Panc1 (cell line): ENCODE data around the gene NFIB. TPM values are rescaled to one million over a fixed set of nuclear protein-coding genes. Genes with fewer than 3 reads are reported as not detected.

Source experiments
- ATAC-seq: fragments of 200-7000 bp; cut with Tn5 transposase; 2 replicates; pipeline ENCODE4 v1.9.1; 2020; ENCODE audit warnings: mild to moderate bottlenecking, moderate library complexity
- BruUV-seq: library from RNA; stranded (reverse); fragments of 400-500 nt; replicated peaks from 2 replicates; lab custom pipeline; 2021; lab: Mats Ljungman, UMichigan
- CTCF ChIA-PET: fragments of 300-600 bp; sonication (Branson Sonifier 250); formaldehyde crosslinking; loops from one replicate; lab custom pipeline; 2022; ENCODE audit warnings: antibody characterized with exemption; lab: Charles Lee
- POLR2A ChIA-PET: fragments of 300-600 bp; sonication (Branson Sonifier 250); formaldehyde crosslinking; loops from one replicate; lab custom pipeline; 2022; ENCODE audit warnings: antibody characterized with exemption; lab: Charles Lee
- DNase-seq: peaks from one replicate; pipeline ENCODE4 v3.0.0-alpha.2; 2010; ENCODE audit warnings: low read depth, low spot score
- H3K27ac ChIP-seq: 2 replicates; pipeline ENCODE4 v1.5.1; 2011; ENCODE audit warnings: mild to moderate bottlenecking, low read length, inconsistent platforms
- H3K27me3 ChIP-seq: fragments of 200-500 bp; sonication (Bioruptor generic); 2 replicates; pipeline ENCODE4 v1.6.0; 2014; ENCODE audit warnings: low read length, inconsistent platforms; ENCODE audit not compliant: control insufficient read depth, insufficient read depth
- H3K36me3 ChIP-seq: fragments of 200-500 bp; sonication (Bioruptor generic); 2 replicates; pipeline ENCODE4 v1.5.1; 2014; ENCODE audit warnings: inconsistent platforms, mild to moderate bottlenecking, low read length, moderate library complexity; ENCODE audit not compliant: control insufficient read depth, insufficient read depth
- H3K4me1 ChIP-seq: 2 replicates; pipeline ENCODE4 v1.5.1; 2011; ENCODE audit warnings: inconsistent platforms, mild to moderate bottlenecking, low read length, moderate library complexity; ENCODE audit not compliant: control insufficient read depth, insufficient read depth
- H3K4me3 ChIP-seq, 2 experiments: 2 replicates each; pipeline ENCODE4 v1.5.1; 2011 to 2012; ENCODE audit warnings: low read depth in 2 of 2, low read length in 2 of 2, mild to moderate bottlenecking in 2 of 2, inconsistent platforms in 1 of 2, moderate library complexity in 1 of 2
- H3K9me3 ChIP-seq: fragments of 200-500 bp; sonication (Bioruptor generic); 2 replicates; pipeline ENCODE4 v1.5.1; 2014; ENCODE audit warnings: low read depth, mild to moderate bottlenecking, inconsistent platforms, low read length, moderate library complexity; ENCODE audit not compliant: control insufficient read depth, insufficient read depth
- CTCF ChIP-seq: fragments of 450-650 bp; IDR thresholded peaks from 2 replicates; pipeline ENCODE4 v1.5.1; 2017; ENCODE audit warnings: mild to moderate bottlenecking
- POLR2AphosphoS5 ChIP-seq: IDR thresholded peaks from 2 replicates; pipeline ENCODE4 v1.6.1; 2012; ENCODE audit warnings: mild to moderate bottlenecking, low read depth, low read length, moderate library complexity
- REST ChIP-seq, 2 experiments: IDR thresholded peaks; 2 replicates each; pipeline ENCODE4 v1.6.1; 2011 to 2012; ENCODE audit warnings: low read depth in 2 of 2, control low read depth in 1 of 2, low read length in 1 of 2, mild to moderate bottlenecking in 1 of 2, moderate library complexity in 1 of 2; ENCODE audit not compliant: insufficient read depth in 1 of 2
- SIN3A ChIP-seq: IDR thresholded peaks from 2 replicates; pipeline ENCODE4 v1.6.1; 2012; ENCODE audit warnings: low read depth, mild to moderate bottlenecking, low read length, moderate library complexity, borderline replicate concordance; ENCODE audit not compliant: insufficient read depth
- TCF7L2 ChIP-seq: IDR thresholded peaks from 2 replicates; pipeline ENCODE4 v1.6.1; 2011; ENCODE audit warnings: mild to moderate bottlenecking, low read depth, low read length, inconsistent platforms
- in situ Hi-C: cut with HindIII; loops from 2 replicates; pipeline ENCODE4 v1.10.0; 2016; ENCODE audit warnings: low sequenced_read_pairs, low pct_unique_long_range_greater_than_20kb
- intact Hi-C: fragments of 100-400 bp; cut with micrococcal nuclease; formaldehyde crosslinking; loops from one replicate; pipeline ENCODE4 v1.10.0; 2022; ENCODE audit not compliant: unreplicated experiment
- total RNA-seq: library from RNA; stranded (reverse); gene quantifications from one replicate; pipeline ENCODE4 v1.2.1, GENCODE V29; 2021; ENCODE audit not compliant: unreplicated experiment

NFIB gene
- total RNA-seq, 1 experiment from 2014 or later: 26.7 TPM

GRCh38 chr9:14173713-14174112 lies 140.2 kb downstream of the NFIB start:
- no peaks in the 10 kb centered on the region for H3K9me3 ChIP-seq
- in situ Hi-C loops (no loop called here), intact Hi-C loops (no loop called here)
- ChIA-PET POLR2A (no interaction called here), CTCF (no interaction called here)
- BruUV-seq: no TSS peak
- no peaks in the 10 kb centered on the region for H3K4me1 ChIP-seq
- H3K27ac ChIP-seq: no peak overlapping the region
- no peaks in the 10 kb centered on the region for H3K36me3 ChIP-seq
- DNase-seq (no peak), ATAC-seq (no peak)
- H3K27me3 ChIP-seq: no peaks in the 10 kb centered on the region
- no peak overlapping the region for H3K4me3 ChIP-seq
- TF ChIP-seq SIN3A: no peak
- TF ChIP-seq REST (IDR thresholded peaks at IDR 0.05; ENCODE audit: insufficient read depth in 1 of 2, low read depth in 2 of 2, low read length in 1 of 2): no peak
- no peak for TF ChIP-seq POLR2AphosphoS5
- TF ChIP-seq TCF7L2: no peak
- TF ChIP-seq CTCF: no peak

GRCh38 chr9:14170973-14171596 lies 142.9 kb downstream of the NFIB start:
- intact Hi-C loops: no loop called here
- in situ Hi-C loops: no loop called here
- H3K27me3 ChIP-seq: no peaks in the 10 kb centered on the region
- no peak overlapping the region for H3K4me3 ChIP-seq
- no peak for ATAC-seq
- CTCF ChIA-PET: no interaction called here
- no peak for TF ChIP-seq REST (IDR thresholded peaks at IDR 0.05; ENCODE audit: insufficient read depth in 1 of 2, low read depth in 2 of 2, low read length in 1 of 2)
- no peak for TF ChIP-seq POLR2AphosphoS5
- no peak for TF ChIP-seq TCF7L2
- no peak for TF ChIP-seq CTCF
- no peak for TF ChIP-seq SIN3A
- no peak for DNase-seq
- no peak overlapping the region for H3K27ac ChIP-seq
- no peaks in the 10 kb centered on the region for H3K4me1 ChIP-seq
- H3K36me3 ChIP-seq: no peaks in the 10 kb centered on the region
- POLR2A ChIA-PET: no interaction called here
- no peaks in the 10 kb centered on the region for H3K9me3 ChIP-seq
- BruUV-seq: no TSS peak
